OCI-LY3 (cell line): Measurements from ENCODE around the gene USP30.

Experiments
- H2AFZ ChIP-seq: fragments of 200-600, 300-600 bp; shearing (Covaris generic); 2 replicates; pipeline ENCODE4 v1.6.0; 2014; ENCODE audit warnings: antibody characterized with exemption, low read depth, low read length
- H3K27ac ChIP-seq: fragments of 200-600, 300-600 bp; sonication (generic); 2 replicates; pipeline ENCODE4 v1.5.1; 2014; ENCODE audit warnings: mild to moderate bottlenecking, low read length, moderate library complexity, mixed read lengths
- H3K27me3 ChIP-seq: fragments of 200-600, 300-600 bp; sonication (generic); 2 replicates; pipeline ENCODE4 v1.6.1; 2014; ENCODE audit warnings: low read depth, low read length, mixed read lengths
- H3K36me3 ChIP-seq: fragments of 200-600, 300-600 bp; sonication (generic); replicated peaks from 2 replicates; pipeline ENCODE3; 2014; ENCODE audit warnings: low read depth, low read length, mixed read lengths
- H3K4me1 ChIP-seq: fragments of 300-600, 200-600 bp; sonication (generic); 2 replicates; pipeline ENCODE4 v1.6.1; 2014; ENCODE audit warnings: low read length, mixed read lengths
- H3K4me2 ChIP-seq: fragments of 200-600, 300-600 bp; sonication (generic); 2 replicates; pipeline ENCODE4 v1.6.1; 2014; ENCODE audit warnings: low read length, mixed read lengths
- H3K4me3 ChIP-seq: fragments of 300-600, 200-600 bp; sonication (generic); 2 replicates; pipeline ENCODE4 v1.5.1; 2014; ENCODE audit warnings: antibody characterized with exemption, mild to moderate bottlenecking, low read length, moderate library complexity
- H3K79me2 ChIP-seq: fragments of 300-600, 200-600 bp; shearing (Covaris generic); 2 replicates; pipeline ENCODE4 v1.6.1; 2014; ENCODE audit warnings: mild to moderate bottlenecking, low read length, mixed read lengths
- H3K9ac ChIP-seq: fragments of 300-600, 200-600 bp; shearing (Covaris generic); 2 replicates; pipeline ENCODE4 v1.6.0; 2014; ENCODE audit warnings: mild to moderate bottlenecking, low read length, moderate library complexity
- H3K9me3 ChIP-seq: fragments of 200-600, 300-600 bp; shearing (Covaris generic); 2 replicates; pipeline ENCODE4 v1.6.1; 2014; ENCODE audit warnings: low read length, mixed read lengths; ENCODE audit not compliant: insufficient read depth
- H4K20me1 ChIP-seq: fragments of 200-600, 300-600 bp; sonication (generic); 2 replicates; pipeline ENCODE4 v1.6.1; 2016; ENCODE audit warnings: low read length, mixed read lengths; ENCODE audit not compliant: insufficient read depth
- CTCF ChIP-seq: fragments of 200-600, 300-600 bp; sonication (generic); IDR thresholded peaks from 2 replicates; pipeline ENCODE4 v1.5.1; 2014; ENCODE audit warnings: antibody characterized with exemption, low read length, low read depth
- EZH2phosphoT487 ChIP-seq: fragments of 200-600 bp; shearing (Covaris generic); IDR thresholded peaks from 2 replicates; pipeline ENCODE4 v1.6.1; 2018; ENCODE audit warnings: antibody characterized with exemption, mixed run types, low read depth

USP30 gene

GRCh38 chr12:109087250-109087649 lies 34.9 kb downstream of the USP30 start:
- Histone ChIP-seq H3K27ac (no peak overlapping the region), H3K9me3 (no peaks in the 10 kb centered on the region), H3K9ac (no peak overlapping the region), H2AFZ (no peak overlapping the region), H3K4me1 (peaks cover 6% of the 10 kb centered on the region), H3K27me3 (no peaks in the 10 kb centered on the region), H3K79me2 (peaks cover 25% of the 10 kb centered on the region), H3K4me3 (no peak overlapping the region), H3K36me3 (peaks cover 51% of the 10 kb centered on the region), H4K20me1 (no peaks in the 10 kb centered on the region), H3K4me2 (no peak overlapping the region)
- no peak for TF ChIP-seq CTCF
- no peak for TF ChIP-seq EZH2phosphoT487

- Histone ChIP-seq H3K36me3 (peaks cover 48% of the 10 kb centered on the region), H2AFZ (no peak overlapping the region), H4K20me1 (no peaks in the 10 kb centered on the region), H3K4me1 (peaks cover 14% of the 10 kb centered on the region), H3K9ac (no peak overlapping the region), H3K27me3 (no peaks in the 10 kb centered on the region), H3K4me2 (no peak overlapping the region), H3K4me3 (no peak overlapping the region), H3K9me3 (no peaks in the 10 kb centered on the region), H3K79me2 (peaks cover 36% of the 10 kb centered on the region), H3K27ac (no peak overlapping the region)
- TF ChIP-seq CTCF, result no peak
- TF ChIP-seq EZH2phosphoT487, result no peak
These were observed 36.4 kb downstream of the USP30 start for GRCh38 chr12:109088818-109089217.

GRCh38 chr12:109089683-109090082 lies 37.3 kb downstream of the USP30 start:
- Histone ChIP-seq H2AFZ (no peak overlapping the region), H3K9me3 (no peaks in the 10 kb centered on the region), H3K27me3 (no peaks in the 10 kb centered on the region), H3K4me3 (no peak overlapping the region), H3K36me3 (peaks cover 48% of the 10 kb centered on the region), H3K4me2 (no peak overlapping the region), H4K20me1 (no peaks in the 10 kb centered on the region), H3K9ac (no peak overlapping the region), H3K4me1 (peaks cover 15% of the 10 kb centered on the region), H3K79me2 (peaks cover 36% of the 10 kb centered on the region), H3K27ac (no peak overlapping the region)
- TF ChIP-seq EZH2phosphoT487 (no peak), CTCF (no peak)

- TF ChIP-seq EZH2phosphoT487 (no peak), CTCF (no peak)
- Histone ChIP-seq H3K4me2 (peak overlapping the region; percentile 95), H3K4me3 (peak overlapping the region; percentile 86), H3K4me1 (peaks cover 24% of the 10 kb centered on the region), H3K27ac (peak overlapping the region; percentile 23; the same call in 1 of the 2 replicates), H3K9me3 (no peaks in the 10 kb centered on the region), H3K27me3 (no peaks in the 10 kb centered on the region), H3K36me3 (peaks cover 27% of the 10 kb centered on the region), H2AFZ (peak overlapping the region; percentile 70; the same call in 1 of the 2 replicates), H4K20me1 (no peaks in the 10 kb centered on the region), H3K79me2 (peaks cover 36% of the 10 kb centered on the region), H3K9ac (peak overlapping the region; percentile 86)
These were observed 40.2 kb downstream of the USP30 start for GRCh38 chr12:109092497-109093021.
